WTC11 (cell line): ENCODE results near the gene ABL1. TPM values are rescaled to one million over a fixed set of nuclear protein-coding genes. Genes with fewer than 3 reads are reported as not detected.

Experiments
- ATAC-seq: fragments of 200-7000 bp; cut with Tn5 transposase; 2 replicates; pipeline ENCODE4 v1.10.0; 2021; ENCODE audit warnings: mild to moderate bottlenecking, moderate library complexity
- CTCF ChIA-PET: fragments of 300-600 bp; sonication (Branson Sonifier 250); formaldehyde crosslinking; loops from one replicate; lab custom pipeline; 2021; ENCODE audit warnings: antibody characterized with exemption; lab: Charles Lee
- POLR2A ChIA-PET: fragments of 350-600 bp; sonication (Branson Sonifier 250); formaldehyde crosslinking; loops from one replicate; lab custom pipeline; 2021; ENCODE audit warnings: antibody characterized with exemption; lab: Charles Lee
- DNase-seq: peaks from one replicate; pipeline ENCODE4 v3.0.0; 2021; ENCODE audit warnings: low spot score
- H3K27ac Mint-ChIP-seq: 2 replicates; pipeline ENCODE4 v1.8.0; 2021; ENCODE audit warnings: mixed read lengths
- H3K27me3 Mint-ChIP-seq: 2 replicates; pipeline ENCODE4 v1.8.0; 2021; ENCODE audit warnings: low read depth, mild to moderate bottlenecking, moderate library complexity, mixed read lengths
- H3K36me3 Mint-ChIP-seq: 2 replicates; pipeline ENCODE4 v1.8.0; 2021; ENCODE audit warnings: mixed read lengths
- H3K4me1 Mint-ChIP-seq: 2 replicates; pipeline ENCODE4 v1.8.0; 2022; ENCODE audit warnings: mixed read lengths
- H3K4me3 Mint-ChIP-seq: 2 replicates; pipeline ENCODE4 v1.8.0; 2021; ENCODE audit warnings: mild to moderate bottlenecking, moderate library complexity, mixed read lengths
- H3K9me3 Mint-ChIP-seq: 2 replicates; pipeline ENCODE4 v1.8.0; 2021; ENCODE audit warnings: mixed read lengths
- AFF4 ChIP-seq: sonication (generic); formaldehyde crosslinking; IDR thresholded peaks from 2 replicates; pipeline ENCODE4 v1.8.1; 2023; ENCODE audit warnings: mild to moderate bottlenecking, missing genetic modification reagents, borderline replicate concordance
- ATF3 ChIP-seq: sonication (generic); formaldehyde crosslinking; conservative IDR thresholded peaks from 2 replicates; pipeline ENCODE4 v1.8.1; 2022; ENCODE audit warnings: mild to moderate bottlenecking, missing genetic modification reagents
- IRF2 ChIP-seq: sonication (generic); formaldehyde crosslinking; IDR thresholded peaks from 2 replicates; pipeline ENCODE4 v1.8.0; 2022; ENCODE audit warnings: low read depth, missing genetic modification reagents, borderline replicate concordance
- KAT7 ChIP-seq: sonication (generic); formaldehyde crosslinking; IDR thresholded peaks from 2 replicates; pipeline ENCODE4 v1.8.1; 2023; ENCODE audit warnings: missing genetic modification reagents, mild to moderate bottlenecking, borderline replicate concordance
- NFATC4 ChIP-seq: fragments of 250-450 bp; sonication (Bioruptor Pico); IDR thresholded peaks from 2 replicates; pipeline ENCODE4 v1.9.0; 2021; ENCODE audit warnings: mild to moderate bottlenecking
- PRDM15 ChIP-seq: sonication (generic); formaldehyde crosslinking; IDR thresholded peaks from 2 replicates; pipeline ENCODE4 v1.8.0; 2022; ENCODE audit warnings: missing genetic modification reagents
- STAT6 ChIP-seq: sonication (generic); formaldehyde crosslinking; conservative IDR thresholded peaks from 2 replicates; pipeline ENCODE4 v1.8.1; 2023; ENCODE audit warnings: mild to moderate bottlenecking, low read depth, missing genetic modification reagents, moderate library complexity
- ZBTB21 ChIP-seq: sonication (generic); formaldehyde crosslinking; IDR thresholded peaks from 2 replicates; pipeline ENCODE4 v1.8.1; 2023; ENCODE audit warnings: mild to moderate bottlenecking, missing genetic modification reagents, borderline replicate concordance
- ZMAT4 ChIP-seq: fragments of 250-450 bp; sonication (Bioruptor Pico); IDR thresholded peaks from 2 replicates; pipeline ENCODE4 v1.9.0; 2021; ENCODE audit warnings: mild to moderate bottlenecking
- ZNF281 ChIP-seq: sonication (generic); formaldehyde crosslinking; IDR thresholded peaks from 2 replicates; pipeline ENCODE4 v1.8.0; 2023; ENCODE audit warnings: mild to moderate bottlenecking, missing genetic modification reagents
- ZNF317 ChIP-seq: sonication (generic); formaldehyde crosslinking; IDR thresholded peaks from 2 replicates; pipeline ENCODE4 v1.8.1; 2023; ENCODE audit warnings: low read depth, mild to moderate bottlenecking, moderate library complexity, missing genetic modification reagents, borderline replicate concordance
- ZNF423 ChIP-seq: fragments of 250-450 bp; sonication (Bioruptor Pico); IDR thresholded peaks from 2 replicates; pipeline ENCODE4 v2.1.2; 2022; ENCODE audit warnings: mild to moderate bottlenecking, moderate library complexity
- ZNF512 ChIP-seq: sonication (generic); formaldehyde crosslinking; IDR thresholded peaks from 2 replicates; pipeline ENCODE4 v1.8.1; 2022; ENCODE audit warnings: missing genetic modification reagents, borderline replicate concordance
- ZSCAN18 ChIP-seq: fragments of 250-450 bp; sonication (Bioruptor Pico); IDR thresholded peaks from 2 replicates; pipeline ENCODE4 v2.1.2; 2022; ENCODE audit warnings: mild to moderate bottlenecking, moderate library complexity
- total RNA-seq: library from RNA; stranded (reverse); gene quantifications from 3 replicates; pipeline ENCODE4 v1.2.3, GENCODE V29; 2021

The ABL1 gene
- total RNA-seq, 1 experiment from 2014 or later, result 104 TPM

- TF ChIP-seq PRDM15 (CRISPR knock-in tag) (no peak), ZNF281 (CRISPR knock-in tag) (no peak), ZBTB21 (CRISPR knock-in tag) (no peak), ZMAT4 (no peak), ZSCAN18 (CRISPR knock-in tag) (no peak), ZNF512 (CRISPR knock-in tag) (no peak), STAT6 (no peak), ZNF317 (no peak), ZNF423 (no peak), NFATC4 (CRISPR knock-in tag) (no peak)
These were observed 34.2 kb downstream of the ABL1 start (continued) for GRCh38 chr9:130869250-130869649.

- ATAC-seq (no peak), DNase-seq (no peak)
- H3K27ac Mint-ChIP-seq, result 0 out of 2 replicates have a peak overlapping the region, but pooled peaks have one; percentile 15
- no peak overlapping the region for H3K4me3 Mint-ChIP-seq
- H3K4me1 Mint-ChIP-seq, result no peaks in the 10 kb centered on the region; the same call in 1 of the 2 replicates
- H3K9me3 Mint-ChIP-seq, result no peaks in the 10 kb centered on the region
- H3K36me3 Mint-ChIP-seq, result peaks cover 53% of the 10 kb centered on the region
- CTCF ChIA-PET, result interaction anchor here (0.5 to 5.9 kb wide), 17 partner anchors 10 to 178 kb away, joined by 3 to 80 read pairs (median 5); partner anchors contain the start of gene EXOSC2
- POLR2A ChIA-PET, result no interaction called here
- no peaks in the 10 kb centered on the region for H3K27me3 Mint-ChIP-seq
- no peak for TF ChIP-seq IRF2 (CRISPR knock-in tag)
- no peak for TF ChIP-seq ATF3 (CRISPR knock-in tag)
- TF ChIP-seq AFF4, result no peak
- TF ChIP-seq KAT7 (CRISPR knock-in tag), result no peak
These were observed 35.7 kb downstream of the ABL1 start for GRCh38 chr9:130870491-130871381.
